Activated CD4-positive, alpha-beta memory T cell treated with anti-CD3 and anti-CD28 coated beads, Interleukin-2, amount 10 ng/mL, durations not matched to agents 7 days and 5 days (primary cell): Measurements from ENCODE around the gene ARMH2. TPM values are rescaled to one million over a fixed set of nuclear protein-coding genes. Genes with fewer than 3 reads are reported as not detected.

Source experiments
- CTCF ChIA-PET: fragments of 350-600 bp; sonication (Branson Sonifier 250); formaldehyde crosslinking; loops from one replicate; lab custom pipeline; 2021; ENCODE audit warnings: antibody characterized with exemption, inconsistent platforms; lab: Charles Lee
- POLR2A ChIA-PET: fragments of 350-600 bp; sonication (Branson Sonifier 250); formaldehyde crosslinking; loops from one replicate; lab custom pipeline; 2021; ENCODE audit warnings: antibody characterized with exemption; lab: Charles Lee
- DNase-seq: peaks from one replicate; pipeline ENCODE4 v3.0.0-alpha.2; 2020
- H3K27ac Mint-ChIP-seq: one replicate; pipeline ENCODE4 v1.8.0; 2021; ENCODE audit warnings: mild to moderate bottlenecking, mixed read lengths
- H3K27me3 Mint-ChIP-seq: one replicate; pipeline ENCODE4 v1.8.0; 2021; ENCODE audit warnings: mixed read lengths
- H3K36me3 Mint-ChIP-seq: one replicate; pipeline ENCODE4 v1.8.0; 2021; ENCODE audit warnings: low read depth, mixed read lengths
- H3K4me1 Mint-ChIP-seq: one replicate; pipeline ENCODE4 v1.8.0; 2021; ENCODE audit warnings: mixed read lengths
- H3K4me3 Mint-ChIP-seq: one replicate; pipeline ENCODE4 v1.8.0; 2021; ENCODE audit warnings: mild to moderate bottlenecking, mixed read lengths
- H3K9me3 Mint-ChIP-seq: one replicate; pipeline ENCODE4 v1.8.0; 2021; ENCODE audit warnings: mixed read lengths
- total RNA-seq, 2 experiments: library from RNA; stranded (reverse); gene quantifications; one replicate each; pipeline ENCODE4 v1.2.3, GENCODE V29; 2021

ARMH2 gene
- total RNA-seq, 2 experiments from 2014 or later = 1.2 to 1.5 TPM

DNA sequence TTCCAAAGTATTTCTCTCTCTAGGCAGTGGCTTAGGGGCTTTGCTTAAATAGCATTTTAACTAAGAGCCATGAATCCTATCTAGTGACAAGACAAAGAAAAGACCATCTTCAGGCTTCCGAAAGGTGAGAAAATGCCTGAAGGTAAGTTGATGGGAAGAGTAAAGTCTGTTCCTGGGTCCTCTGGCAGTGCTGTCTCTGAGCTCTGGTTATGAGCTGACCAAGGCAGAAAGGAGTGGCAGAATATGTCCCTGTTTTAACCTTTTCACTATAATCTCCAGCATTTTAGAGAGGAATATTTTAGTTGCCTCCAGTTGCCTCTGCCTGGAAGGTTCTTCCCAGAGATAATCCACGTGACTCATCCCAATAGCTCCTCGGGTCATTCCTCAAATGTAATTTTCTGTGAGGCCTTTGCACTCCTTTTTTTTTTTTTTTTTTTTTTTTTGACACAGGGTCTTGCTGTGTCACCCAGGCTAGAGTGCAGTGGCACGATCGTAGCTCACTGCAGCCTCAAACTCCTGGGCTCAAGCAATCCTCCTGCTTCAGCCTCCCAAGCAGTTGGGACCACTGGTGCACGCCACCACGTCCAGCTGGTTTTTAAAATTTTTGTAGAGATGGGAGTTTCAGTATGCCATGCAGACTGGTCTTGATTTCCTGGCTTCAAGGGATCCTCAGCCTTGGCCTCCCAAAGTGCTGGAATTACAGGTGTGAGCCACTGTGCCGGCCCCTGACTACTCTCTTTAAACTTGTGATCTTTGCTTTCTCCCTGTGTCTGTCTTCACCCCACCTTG lies 3.7 kb upstream of the ARMH2 start:
- ChIA-PET POLR2A (interaction anchor here (1.0 kb wide), 1 partner anchor 12 kb away, joined by 3 read pairs; no protein-coding TSS in a partner anchor), CTCF (no interaction called here)
- H3K4me3 Mint-ChIP-seq = no peak overlapping the region

DNA sequence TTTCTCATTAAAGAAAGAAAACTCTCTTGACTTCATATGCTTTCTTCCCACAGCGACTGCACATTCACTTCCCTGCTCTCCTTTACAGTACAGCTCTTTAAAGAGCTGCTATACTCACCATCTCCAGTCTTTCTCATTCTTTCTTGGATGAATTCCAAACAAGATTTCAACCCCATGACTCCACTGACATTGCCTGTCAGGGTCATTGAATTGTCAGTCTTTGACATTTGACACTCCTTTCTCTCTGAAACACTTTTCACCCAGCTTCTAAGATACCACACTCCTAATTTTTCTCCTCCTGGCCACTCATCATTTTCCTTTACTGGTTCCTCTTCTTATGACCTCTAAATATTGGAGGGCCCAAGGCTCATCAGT lies 811 bp upstream of the ARMH2 start:
- peak overlapping the region; percentile 16 for H3K27ac Mint-ChIP-seq
- H3K27me3 Mint-ChIP-seq = no peaks in the 10 kb centered on the region
- no peak for DNase-seq
- no peaks in the 10 kb centered on the region for H3K9me3 Mint-ChIP-seq
- peaks cover 34% of the 10 kb centered on the region for H3K36me3 Mint-ChIP-seq
- peaks cover 6% of the 10 kb centered on the region for H3K4me1 Mint-ChIP-seq
- H3K4me3 Mint-ChIP-seq = no peak overlapping the region
- POLR2A ChIA-PET = interaction anchor here (0.8 to 1.3 kb wide), 3 partner anchors 25 to 81 kb away, joined by 3 to 5 read pairs (median 4); partner anchors contain the start of gene GMNN
- CTCF ChIA-PET = no interaction called here

More for the DNA sequence above, 3.7 kb upstream of the ARMH2 start:
- DNase-seq = no peak
- no peaks in the 10 kb centered on the region for H3K9me3 Mint-ChIP-seq
- peaks cover 59% of the 10 kb centered on the region for H3K36me3 Mint-ChIP-seq
- H3K27me3 Mint-ChIP-seq = no peaks in the 10 kb centered on the region
- peaks cover 6% of the 10 kb centered on the region for H3K4me1 Mint-ChIP-seq
- no peak overlapping the region for H3K27ac Mint-ChIP-seq

- peaks cover 21% of the 10 kb centered on the region for H3K36me3 Mint-ChIP-seq
- H3K4me1 Mint-ChIP-seq = peaks cover 6% of the 10 kb centered on the region
- H3K27me3 Mint-ChIP-seq = no peaks in the 10 kb centered on the region
- CTCF ChIA-PET = interaction anchor here (1.1 kb wide), 1 partner anchor 220 kb away, joined by 4 read pairs; no protein-coding TSS in a partner anchor
- no peak overlapping the region for H3K4me3 Mint-ChIP-seq
- H3K27ac Mint-ChIP-seq = no peak overlapping the region
- DNase-seq = no peak
- POLR2A ChIA-PET = interaction anchor here (1.0 to 3.0 kb wide), 3 partner anchors 9 to 22 kb away, joined by 3 to 8 read pairs (median 3); partner anchors contain the start of gene GMNN
- H3K9me3 Mint-ChIP-seq = no peaks in the 10 kb centered on the region
Observed at GRCh38 chr6:24797596-24798216, 1.0 kb downstream of the ARMH2 start.

DNA sequence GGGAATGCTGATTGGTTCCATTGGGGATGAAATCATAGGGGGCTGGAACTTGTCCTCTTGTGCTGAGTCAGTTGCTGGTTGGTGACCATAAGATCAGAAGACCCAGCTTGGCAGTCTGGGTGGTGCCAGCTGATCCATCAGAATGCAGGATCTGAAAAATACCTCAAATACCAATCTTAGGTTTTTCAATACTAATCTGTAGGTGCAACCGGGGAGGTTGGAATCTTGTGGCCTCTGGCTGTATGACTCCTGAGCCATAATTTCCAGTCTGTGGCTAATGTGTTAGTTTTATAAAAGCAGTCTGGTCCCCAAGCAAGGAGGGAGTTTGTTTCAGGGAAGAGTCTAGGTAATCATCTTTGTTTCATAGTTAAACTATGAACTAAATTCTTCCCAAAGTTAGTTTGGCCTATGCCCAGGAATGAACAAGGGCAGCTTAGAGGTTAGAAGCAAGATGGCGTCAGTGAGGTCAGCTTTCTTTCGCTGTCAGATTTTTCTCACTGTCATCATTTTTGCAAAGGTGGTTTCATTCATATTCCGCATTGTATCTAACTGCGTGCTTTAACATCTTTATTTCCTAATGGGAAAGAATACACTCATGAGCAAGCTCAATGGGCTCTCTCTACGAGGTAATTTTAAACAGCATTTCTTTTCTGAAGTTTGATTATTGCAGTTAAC lies 2.0 kb downstream of the ARMH2 start:
- Mint-ChIP-seq H3K27ac (no peak overlapping the region), H3K27me3 (no peaks in the 10 kb centered on the region), H3K9me3 (no peaks in the 10 kb centered on the region), H3K36me3 (peaks cover 16% of the 10 kb centered on the region), H3K4me3 (no peak overlapping the region), H3K4me1 (peaks cover 6% of the 10 kb centered on the region)
- CTCF ChIA-PET = interaction anchor here (0.8 to 1.0 kb wide), 2 partner anchors 221 to 231 kb away, joined by 3 to 4 read pairs; no protein-coding TSS in a partner anchor
- no peak for DNase-seq
- POLR2A ChIA-PET = interaction anchor here (1.0 to 3.0 kb wide), 4 partner anchors 8 to 21 kb away, joined by 3 to 8 read pairs (median 3); partner anchors contain the start of gene GMNN

DNA sequence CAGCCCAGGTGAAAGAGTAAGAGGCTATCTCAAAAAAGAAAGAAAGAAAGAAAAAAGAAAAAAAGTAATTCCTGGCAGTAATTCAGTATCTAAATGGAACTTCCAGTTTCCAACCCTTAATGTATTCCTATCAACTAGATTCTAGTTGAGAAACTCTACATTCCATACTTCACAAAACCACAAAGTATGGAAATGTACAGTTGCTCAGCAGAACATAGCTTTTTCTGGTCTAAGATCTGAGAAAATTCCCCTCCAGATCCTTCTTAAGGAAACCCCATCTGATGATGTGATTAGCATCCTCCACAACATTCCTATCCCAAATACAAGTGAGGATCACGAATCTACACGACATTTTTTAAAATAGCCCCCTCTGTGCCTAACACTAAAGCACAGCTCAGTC lies 3.6 kb downstream of the ARMH2 start:
- no peaks in the 10 kb centered on the region for H3K27me3 Mint-ChIP-seq
- CTCF ChIA-PET = no interaction called here
- peaks cover 11% of the 10 kb centered on the region for H3K36me3 Mint-ChIP-seq
- POLR2A ChIA-PET = no interaction called here
- no peak for DNase-seq
- H3K4me1 Mint-ChIP-seq = peaks cover 6% of the 10 kb centered on the region
- no peaks in the 10 kb centered on the region for H3K9me3 Mint-ChIP-seq
- H3K27ac Mint-ChIP-seq = no peak overlapping the region
- no peak overlapping the region for H3K4me3 Mint-ChIP-seq

GRCh38 chr6:24788031-24788665 lies 10.6 kb downstream of the ARMH2 start:
- ChIA-PET POLR2A (interaction anchor here (1.2 to 2.5 kb wide), 3 partner anchors 9 to 12 kb away, joined by 3 to 15 read pairs (median 7); partner anchors contain the start of gene GMNN), CTCF (interaction anchor here (1.3 kb wide), 1 partner anchor 239 kb away, joined by 3 read pairs; no protein-coding TSS in a partner anchor)
- peaks cover 8% of the 10 kb centered on the region for H3K4me1 Mint-ChIP-seq
- peak overlapping the region; percentile 14 for H3K27ac Mint-ChIP-seq
- peaks cover 54% of the 10 kb centered on the region for H3K36me3 Mint-ChIP-seq
- DNase-seq = no peak
- H3K4me3 Mint-ChIP-seq = no peak overlapping the region
- H3K27me3 Mint-ChIP-seq = no peaks in the 10 kb centered on the region
- H3K9me3 Mint-ChIP-seq = no peaks in the 10 kb centered on the region

GRCh38 chr6:24780206-24780605 lies 18.5 kb downstream of the ARMH2 start:
- Mint-ChIP-seq H3K27ac (no peak overlapping the region), H3K4me1 (peaks cover 49% of the 10 kb centered on the region), H3K4me3 (no peak overlapping the region), H3K27me3 (no peaks in the 10 kb centered on the region), H3K9me3 (no peaks in the 10 kb centered on the region), H3K36me3 (peaks cover 70% of the 10 kb centered on the region)
- no peak for DNase-seq
- CTCF ChIA-PET = interaction anchor here (2.5 kb wide), 1 partner anchor 237 kb away, joined by 11 read pairs; no protein-coding TSS in a partner anchor
- POLR2A ChIA-PET = interaction anchor here (1.6 to 1.9 kb wide), 2 partner anchors 61 to 114 kb away, joined by 3 to 6 read pairs; partner anchors contain the start of genes ACOT13 and TDP2

DNA sequence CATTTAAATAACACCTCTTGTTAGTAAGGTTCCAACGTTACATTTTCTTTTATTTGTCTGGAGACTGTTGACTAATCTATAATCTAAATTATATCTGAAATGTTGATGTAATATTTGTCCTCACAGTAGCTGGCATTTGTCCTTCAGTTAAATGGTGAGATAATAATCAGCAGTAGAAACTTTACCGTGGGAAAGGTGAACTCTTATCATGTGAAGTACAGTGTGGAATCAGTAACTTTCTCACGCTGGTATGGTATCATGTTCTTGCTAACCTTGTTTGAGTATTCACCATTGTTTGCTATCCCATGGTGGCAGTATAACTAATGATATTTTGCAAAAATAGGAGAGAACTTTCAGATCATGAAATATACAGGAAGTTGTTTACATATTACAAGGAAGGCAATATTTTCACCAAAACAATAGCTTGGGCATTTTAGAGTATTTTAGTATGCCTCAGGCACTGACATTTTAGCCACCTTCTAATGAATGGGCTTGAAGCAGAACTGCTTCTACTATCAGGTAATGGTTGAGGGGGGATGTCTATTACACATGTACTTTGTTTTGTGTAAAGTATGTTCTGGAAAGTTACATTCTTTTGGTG lies 19.2 kb downstream of the ARMH2 start:
- Mint-ChIP-seq H3K36me3 (peaks cover 66% of the 10 kb centered on the region), H3K27ac (peak overlapping the region; percentile 8), H3K4me3 (no peak overlapping the region), H3K27me3 (no peaks in the 10 kb centered on the region), H3K9me3 (no peaks in the 10 kb centered on the region), H3K4me1 (peaks cover 48% of the 10 kb centered on the region)
- ChIA-PET POLR2A (interaction anchor here (1.2 to 1.9 kb wide), 7 partner anchors 8 to 239 kb away, joined by 3 to 7 read pairs (median 3); partner anchors contain the start of genes ACOT13 and TDP2), CTCF (interaction anchor here (0.9 to 2.5 kb wide), 5 partner anchors 35 to 248 kb away, joined by 3 to 11 read pairs (median 3); partner anchors contain the start of gene C6orf62)
- no peak for DNase-seq

DNA sequence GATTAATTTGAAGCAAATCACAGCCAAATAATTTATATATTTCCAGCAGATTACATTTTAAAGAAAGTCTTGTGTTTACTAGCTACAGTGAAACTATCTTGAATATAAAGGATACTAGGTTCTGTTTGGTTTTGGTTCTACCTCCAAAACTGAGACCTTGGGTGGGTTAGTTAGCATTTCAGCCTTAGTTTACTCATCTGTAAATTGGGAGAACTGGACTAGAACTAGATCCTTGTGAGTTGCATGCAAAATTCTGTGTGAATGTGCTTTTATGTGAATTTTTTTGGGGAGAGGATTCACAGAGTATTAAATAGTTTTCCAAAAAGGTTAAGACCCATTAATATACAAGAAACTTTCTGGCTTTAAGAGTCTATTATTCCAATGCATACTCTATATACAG lies 19.8 kb downstream of the ARMH2 start:
- Mint-ChIP-seq H3K9me3 (no peaks in the 10 kb centered on the region), H3K4me1 (peaks cover 47% of the 10 kb centered on the region), H3K4me3 (peak overlapping the region; percentile 16), H3K27ac (no peak overlapping the region), H3K36me3 (peaks cover 61% of the 10 kb centered on the region), H3K27me3 (no peaks in the 10 kb centered on the region)
- DNase-seq = no peak
- POLR2A ChIA-PET = interaction anchor here (1.2 to 1.9 kb wide), 7 partner anchors 9 to 239 kb away, joined by 3 to 7 read pairs (median 3); partner anchors contain the start of genes ACOT13 and TDP2
- CTCF ChIA-PET = interaction anchor here (0.9 to 2.5 kb wide), 6 partner anchors 34 to 248 kb away, joined by 3 to 11 read pairs (median 3); partner anchors contain the start of gene C6orf62

GRCh38 chr6:24778121-24778520 lies 20.6 kb downstream of the ARMH2 start:
- peaks cover 46% of the 10 kb centered on the region for H3K4me1 Mint-ChIP-seq
- POLR2A ChIA-PET = interaction anchor here (1.2 to 1.9 kb wide), 3 partner anchors 9 to 112 kb away, joined by 3 to 7 read pairs (median 6); partner anchors contain the start of genes ACOT13 and TDP2

GRCh38 chr6:24777227-24777626 lies 21.5 kb downstream of the ARMH2 start:
- peak overlapping the region; percentile 95 for H3K4me3 Mint-ChIP-seq
- no peaks in the 10 kb centered on the region for H3K9me3 Mint-ChIP-seq
- H3K4me1 Mint-ChIP-seq = peaks cover 45% of the 10 kb centered on the region
- no peak overlapping the region for H3K27ac Mint-ChIP-seq
- ChIA-PET CTCF (no interaction called here), POLR2A (interaction anchor here (2.3 to 2.8 kb wide), 2 partner anchors 11 to 13 kb away, joined by 8 to 15 read pairs; no protein-coding TSS in a partner anchor)
- no peaks in the 10 kb centered on the region for H3K27me3 Mint-ChIP-seq
- H3K36me3 Mint-ChIP-seq = peaks cover 48% of the 10 kb centered on the region
- no peak for DNase-seq

More at GRCh38 chr6:24778121-24778520, 20.6 kb downstream of the ARMH2 start:
- no peaks in the 10 kb centered on the region for H3K27me3 Mint-ChIP-seq
- H3K36me3 Mint-ChIP-seq = peaks cover 55% of the 10 kb centered on the region
- peak overlapping the region; percentile 39 for H3K4me3 Mint-ChIP-seq
- H3K27ac Mint-ChIP-seq = no peak overlapping the region
- no peak for DNase-seq
- CTCF ChIA-PET = interaction anchor here (1.2 to 2.5 kb wide), 3 partner anchors 196 to 249 kb away, joined by 3 to 11 read pairs (median 3); no protein-coding TSS in a partner anchor
- H3K9me3 Mint-ChIP-seq = no peaks in the 10 kb centered on the region
